ENCODE results near the gene HMGB4. TPM values are rescaled to one million over a fixed set of nuclear protein-coding genes. Genes with fewer than 3 reads are reported as not detected.

HMGB4 gene
- total and polyA plus RNA-seq, 2 of the 4 experiments (the other 2 are of a cell fraction) = not detected

GRCh38 chr1:33875862-33876261 is 12.0 kb downstream of the HMGB4 start:
- no peaks in the 10 kb centered on the region for H3K9me1 ChIP-seq (ENCODE audit: insufficient read depth, low read length)
- no peak overlapping the region for H2AK5ac ChIP-seq (ENCODE audit: low read depth, low read length)
- no peak overlapping the region for H3K4me3 ChIP-seq (ENCODE audit: insufficient read depth, low read depth, low read length)
- 41% methylated on average over 3 of the region's 3 CpGs; no CpG with 5 or more reads in 1 of the 2 experiments for WGBS, 2 experiments (ENCODE audit: extremely low coverage in 2 of 2, insufficient read length in 1 of 2)
- no peak overlapping the region for H2BK15ac ChIP-seq (ENCODE audit: low read depth, low read length)
- in situ Hi-C loops (cut with MboI; ENCODE audit: low sequenced_read_pairs) = no loop called here
- H3K4me2 ChIP-seq (ENCODE audit: low read depth, low read length) = no peak overlapping the region
- H4K5ac ChIP-seq (ENCODE audit: low read depth, low read length) = no peak overlapping the region
- no peaks in the 10 kb centered on the region for H3K27me3 ChIP-seq (ENCODE audit: control insufficient read depth, insufficient read depth, low read length)
- no peak for TF ChIP-seq NFE2L2 (IDR thresholded peaks at IDR 0.05; ENCODE audit: low read depth, low read length)
- TF ChIP-seq RFX5 (IDR thresholded peaks at IDR 0.05; ENCODE audit: low read depth, low read length) = no peak
- TF ChIP-seq MXI1 (IDR thresholded peaks at IDR 0.05; ENCODE audit: borderline replicate concordance, low read depth, low read length) = no peak
- TF ChIP-seq RCOR1 (IDR thresholded peaks at IDR 0.05; ENCODE audit: insufficient replicate concordance, low read length) = no peak
- TF ChIP-seq USF2 (IDR thresholded peaks at IDR 0.05; ENCODE audit: low read depth, low read length) = no peak
- TF ChIP-seq, protein P1, sequence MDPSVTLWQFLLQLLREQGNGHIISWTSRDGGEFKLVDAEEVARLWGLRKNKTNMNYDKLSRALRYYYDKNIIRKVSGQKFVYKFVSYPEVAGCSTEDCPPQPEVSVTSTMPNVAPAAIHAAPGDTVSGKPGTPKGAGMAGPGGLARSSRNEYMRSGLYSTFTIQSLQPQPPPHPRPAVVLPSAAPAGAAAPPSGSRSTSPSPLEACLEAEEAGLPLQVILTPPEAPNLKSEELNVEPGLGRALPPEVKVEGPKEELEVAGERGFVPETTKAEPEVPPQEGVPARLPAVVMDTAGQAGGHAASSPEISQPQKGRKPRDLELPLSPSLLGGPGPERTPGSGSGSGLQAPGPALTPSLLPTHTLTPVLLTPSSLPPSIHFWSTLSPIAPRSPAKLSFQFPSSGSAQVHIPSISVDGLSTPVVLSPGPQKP (IDR thresholded peaks at IDR 0.05; ENCODE audit: borderline replicate concordance, low read depth, low read length) = no peak
- no peak for TF ChIP-seq FOS (IDR thresholded peaks at IDR 0.05; ENCODE audit: low read depth, low read length)
- no peak for TF ChIP-seq CHD1 (IDR thresholded peaks at IDR 0.05; ENCODE audit: low read depth, low read length)
- TF ChIP-seq MAZ (IDR thresholded peaks at IDR 0.05; ENCODE audit: borderline replicate concordance, low read depth, low read length) = no peak
- TF ChIP-seq CEBPB (IDR thresholded peaks at IDR 0.05; ENCODE audit: low read depth, low read length) = no peak
- no peak for TF ChIP-seq MAFK (IDR thresholded peaks at IDR 0.05; ENCODE audit: low read depth, low read length)
- TF ChIP-seq CTCF (conservative IDR thresholded peaks at IDR 0.05; ENCODE audit: low read depth, low read length) = no peak
- no peak for TF ChIP-seq RAD21 (IDR thresholded peaks at IDR 0.05; ENCODE audit: low read length)
- no peak for TF ChIP-seq POLR2A (IDR thresholded peaks at IDR 0.05; ENCODE audit: low read depth, low read length)
- TF ChIP-seq SMC3 (IDR thresholded peaks at IDR 0.05; ENCODE audit: low read depth, low read length) = no peak
- TF ChIP-seq BHLHE40 (IDR thresholded peaks at IDR 0.05; ENCODE audit: low read depth, low read length) = no peak
- H4K20me1 ChIP-seq (ENCODE audit: insufficient read depth, low read length) = no peaks in the 10 kb centered on the region
- H2BK20ac ChIP-seq (ENCODE audit: low read depth, low read length) = no peak overlapping the region
- intact Hi-C loops (cut with micrococcal nuclease) = no loop called here
- ATAC-seq (ENCODE audit: low read depth) = no peak
- no TSS peak for BruUV-seq (replicated peaks)
- no peak overlapping the region for H2BK120ac ChIP-seq (ENCODE audit: low read depth, low read length)
- H2AFZ ChIP-seq (replicated peaks; ENCODE audit: low read length, poor library complexity) = no peak overlapping the region
- H4K91ac ChIP-seq (ENCODE audit: insufficient read depth, low read depth, low read length) = no peak overlapping the region
- H3K14ac ChIP-seq (replicated peaks; ENCODE audit: low read depth, low read length) = no peak overlapping the region
- dilution Hi-C loops (cut with HindIII; ENCODE audit: low sequenced_read_pairs, unreplicated experiment) = no loop called here
- H3K36me3 ChIP-seq (ENCODE audit: control insufficient read depth, insufficient read depth, low read length) = no peaks in the 10 kb centered on the region
- H3K27ac ChIP-seq (ENCODE audit: insufficient read depth, low read length) = no peak overlapping the region
- no peak overlapping the region for H2BK5ac ChIP-seq (ENCODE audit: low read depth, low read length, poor library complexity, severe bottlenecking)
- H3K23ac ChIP-seq (ENCODE audit: low read depth, low read length) = no peak overlapping the region
- ChIA-PET POLR2A (ENCODE audit: unreplicated experiment) (no interaction called here), CTCF (interaction anchor here (0.8 kb wide), 1 partner anchor 102 kb away, joined by 3 read pairs; no protein-coding TSS in a partner anchor)
- no peak for DNase-seq
- H3K9me3 ChIP-seq (ENCODE audit: control insufficient read depth, insufficient read depth, low read length) = peaks cover 17% of the 10 kb centered on the region
- no peak overlapping the region for H3K9ac ChIP-seq (ENCODE audit: low read depth, low read length)
- no peak overlapping the region for H3K18ac ChIP-seq (ENCODE audit: low read depth, low read length)
- no peaks in the 10 kb centered on the region for H3K4me1 ChIP-seq (ENCODE audit: control insufficient read depth, insufficient read depth, low read length)
- H3K79me1 ChIP-seq (ENCODE audit: low read depth in 1 of 2, low read length in 2 of 2) = no peaks in the 10 kb centered on the region
- H3K56ac ChIP-seq (ENCODE audit: extremely low read depth, insufficient read depth, low read length) = no peak overlapping the region
- no peak overlapping the region for H3K4ac ChIP-seq (ENCODE audit: low read depth, low read length)
- no peak overlapping the region for H2AK9ac ChIP-seq (replicated peaks; ENCODE audit: low read depth, low read length, poor library complexity)
- H4K8ac ChIP-seq (ENCODE audit: low read depth in 2 of 2, low read length in 2 of 2) = no peak overlapping the region
